Astrocyte of the spinal cord (primary cell): ENCODE data around the gene EXOC6B.

Source experiments
- DNase-seq: peaks from one replicate; pipeline ENCODE4 v3.0.0; 2011; ENCODE audit warnings: low read depth, low spot score
- H3K4me3 ChIP-seq: 2 replicates; pipeline ENCODE4 v1.5.1; 2011; ENCODE audit warnings: low read depth, mild to moderate bottlenecking, low read length, moderate library complexity
- CTCF ChIP-seq: IDR thresholded peaks from 2 replicates; pipeline ENCODE4 v1.5.1; 2012; ENCODE audit warnings: low read depth, mild to moderate bottlenecking, low read length, inconsistent platforms
- in situ Hi-C: cut with HindIII; loops from 2 replicates; pipeline ENCODE4 v1.10.0; 2017; ENCODE audit warnings: low sequenced_read_pairs

Gene EXOC6B

DNA sequence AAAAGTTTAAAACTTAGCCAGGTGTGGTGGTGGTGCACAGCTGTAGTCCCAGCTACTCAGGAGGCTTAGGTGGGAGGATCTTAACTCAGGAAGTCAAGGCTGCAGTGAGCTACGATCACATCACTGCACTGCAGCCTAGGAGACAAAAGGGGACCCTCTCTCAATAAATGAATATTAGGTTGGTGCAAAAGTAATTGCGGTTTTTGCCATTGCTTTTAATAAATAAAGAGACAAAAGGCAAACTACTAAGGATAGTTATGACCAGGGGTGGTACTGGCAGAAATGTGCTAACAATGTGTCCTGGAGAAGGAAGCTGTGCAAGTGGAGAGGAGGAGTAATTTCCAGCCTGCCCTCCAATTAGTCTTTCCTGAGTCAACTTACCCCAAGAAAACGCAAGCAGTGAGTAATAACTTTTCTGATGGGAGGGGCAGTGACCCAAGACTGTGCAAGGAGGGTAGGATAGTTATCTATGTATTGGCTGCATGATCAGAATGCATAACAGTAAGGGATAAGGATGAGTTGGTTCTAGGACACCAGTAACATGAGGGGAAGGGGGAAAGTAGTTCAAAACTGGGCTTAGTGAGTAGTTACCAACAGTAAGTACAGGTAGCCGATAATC is 1.5 kb downstream of the EXOC6B start:
- TF ChIP-seq CTCF: no peak
- H3K4me3 ChIP-seq: no peak overlapping the region
- in situ Hi-C loops: no loop called here
- peak; percentile 42 for DNase-seq

DNA sequence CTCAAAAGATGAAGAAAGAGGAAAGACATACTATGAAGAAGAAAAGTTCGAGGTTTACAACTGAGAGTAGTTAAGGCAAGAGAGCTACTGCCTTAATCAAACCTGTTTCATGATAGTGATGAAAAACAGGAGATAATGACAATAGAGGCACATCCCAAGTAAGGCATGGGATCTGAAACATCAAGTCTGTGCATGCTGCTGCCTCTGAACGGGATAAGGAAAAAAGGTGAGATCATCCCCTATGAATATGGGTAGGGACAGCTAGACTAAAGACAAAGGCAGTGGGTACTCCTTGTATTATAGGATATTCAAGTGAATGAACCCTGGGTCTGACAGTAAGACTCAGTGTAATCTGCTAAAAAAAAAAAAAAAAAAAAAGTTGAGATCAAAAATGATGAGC is 3.0 kb downstream of the EXOC6B start:
- DNase-seq: no peak
- no peak for TF ChIP-seq CTCF
- in situ Hi-C loops: no loop called here
- no peak overlapping the region for H3K4me3 ChIP-seq

GRCh38 chr2:72821983-72822382 is 3.9 kb downstream of the EXOC6B start:
- in situ Hi-C loops: no loop called here
- no peak overlapping the region for H3K4me3 ChIP-seq
- TF ChIP-seq CTCF: no peak
- no peak for DNase-seq

DNA sequence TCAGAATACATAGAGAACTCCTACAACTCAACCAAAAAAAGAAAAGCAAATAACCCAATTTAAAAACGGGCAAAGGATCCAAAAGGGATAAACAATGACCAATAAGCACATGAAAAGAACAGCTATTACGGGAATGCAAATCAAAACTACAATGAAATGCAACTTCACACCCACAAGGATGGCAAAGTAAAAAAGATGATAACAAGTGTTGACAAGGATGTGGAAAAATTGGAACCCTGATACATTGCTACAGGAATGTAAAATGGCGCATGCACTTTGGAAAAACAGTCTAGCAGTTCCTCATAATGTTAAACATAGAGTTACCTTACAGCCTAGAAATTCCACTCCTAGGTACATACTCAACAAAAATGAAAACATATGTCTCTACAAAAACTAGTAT is 4.7 kb downstream of the EXOC6B start:
- TF ChIP-seq CTCF: no peak
- no peak for DNase-seq
- in situ Hi-C loops: no loop called here
- H3K4me3 ChIP-seq: no peak overlapping the region

DNA sequence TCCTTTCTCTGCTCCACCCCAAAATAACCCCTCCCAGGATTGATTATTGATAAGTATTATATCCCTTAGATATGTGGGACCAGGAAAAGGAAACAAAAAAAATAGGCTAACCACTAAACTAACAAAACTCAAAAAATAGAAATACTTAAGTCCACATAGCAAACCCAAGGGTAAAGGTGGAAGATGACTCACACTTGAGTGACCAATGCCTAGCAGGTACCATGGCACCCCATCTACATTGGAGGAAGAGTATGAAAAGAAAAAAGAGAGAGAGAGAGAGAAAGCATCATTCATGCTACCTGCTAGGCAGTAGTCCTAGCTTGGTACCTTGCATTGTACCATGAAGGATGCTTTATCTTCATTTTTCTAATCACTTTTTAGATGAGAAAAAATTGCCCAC is 6.3 kb downstream of the EXOC6B start:
- no peak for TF ChIP-seq CTCF

DNA sequence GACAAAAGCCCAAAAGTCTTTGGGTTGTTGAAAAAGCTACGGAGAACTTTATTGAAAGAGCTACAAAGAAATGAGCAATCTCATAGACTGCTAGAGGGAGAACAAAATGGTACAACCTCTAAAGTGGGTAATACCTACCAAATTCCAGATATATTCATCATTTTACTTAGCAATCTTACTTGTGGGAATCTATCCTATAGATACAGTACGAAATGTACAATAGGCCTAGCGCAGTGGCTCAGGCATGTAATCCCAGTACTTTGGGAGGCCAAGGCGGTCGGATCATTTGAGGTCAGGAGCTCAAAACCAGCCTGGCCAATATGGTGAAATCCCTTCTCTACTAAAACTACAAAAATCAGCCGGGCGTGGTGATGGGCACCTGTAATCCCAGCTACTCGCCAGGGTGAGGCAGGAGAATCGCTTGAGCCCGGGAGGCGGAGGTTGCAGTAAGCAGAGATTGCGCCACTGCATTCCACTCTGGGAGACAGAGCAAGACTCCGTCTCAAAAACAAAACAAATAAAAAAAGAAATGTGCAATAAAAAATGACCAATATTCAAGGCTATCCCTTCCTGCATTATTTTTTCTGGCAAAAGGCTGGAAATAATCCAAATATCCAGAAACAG is 10.1 kb downstream of the EXOC6B start:
- no peak for TF ChIP-seq CTCF
- no peak for DNase-seq
- in situ Hi-C loops: no loop called here
- H3K4me3 ChIP-seq: no peak overlapping the region

More for the DNA sequence above, 6.3 kb downstream of the EXOC6B start:
- in situ Hi-C loops: no loop called here
- no peak for DNase-seq
- no peak overlapping the region for H3K4me3 ChIP-seq
